Measurements from ENCODE around the gene GRK5. TPM values are rescaled to one million over a fixed set of nuclear protein-coding genes. Genes with fewer than 3 reads are reported as not detected.

GRK5 gene
- total RNA-seq, 3 donors from 2014 or later (not counting 1 experiment from before 2014, with no cell fraction given): 37.6 to 54.3 (median 47.9) TPM

DNA sequence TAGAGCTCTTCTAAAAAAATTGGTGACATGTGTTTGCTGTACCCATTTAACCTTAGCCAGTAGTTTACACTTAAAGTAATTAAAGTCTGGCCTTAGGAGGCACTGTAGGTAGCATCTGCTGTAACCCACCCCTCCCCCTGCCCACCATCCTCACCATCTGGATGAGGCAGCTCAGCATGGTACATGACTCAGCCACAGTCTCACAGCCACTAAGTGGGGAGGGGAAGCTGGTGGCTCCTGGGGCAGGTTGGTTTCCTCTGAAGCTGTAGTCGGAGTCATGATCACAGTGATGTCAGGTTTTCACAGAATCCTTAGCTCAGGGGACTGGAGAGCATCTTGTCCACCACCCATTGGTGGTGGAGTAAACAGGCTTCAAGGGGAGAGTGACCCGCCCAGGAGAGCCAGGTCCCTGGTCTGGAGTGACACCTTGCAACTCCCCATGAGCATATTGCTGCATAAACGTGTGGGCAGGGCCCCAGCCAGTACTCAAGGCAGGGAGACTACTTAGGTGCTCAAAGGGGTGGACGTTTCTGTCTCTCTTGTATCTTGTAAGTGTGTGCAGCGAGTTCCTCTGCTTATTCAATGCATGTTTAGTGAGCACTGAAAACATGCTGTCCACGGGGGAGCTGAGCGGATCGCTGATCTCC, 125.9 kb downstream of the GRK5 start:
- WGBS (ENCODE audit: insufficient coverage): 85% methylated on average over 8 of the region's 8 CpGs
- no peaks in the 10 kb centered on the region for H3K27me3 Mint-ChIP-seq (ENCODE audit: low read depth in 2 of 2)
- H3K9me3 ChIP-seq (ENCODE audit: control insufficient read depth, insufficient read depth, low read length): no peaks in the 10 kb centered on the region
- peaks cover 24 to 32% of the 10 kb centered on the region in 2 donors for H3K4me1 Mint-ChIP-seq
- no peaks in the 10 kb centered on the region for H3K36me3 Mint-ChIP-seq
- no peaks in the 10 kb centered on the region for H3K9me3 Mint-ChIP-seq
- H3K27ac ChIP-seq (ENCODE audit: low read length): no peak overlapping the region
- no peaks in the 10 kb centered on the region for H3K36me3 ChIP-seq (ENCODE audit: control insufficient read depth, insufficient read depth, low read length)
- peak overlapping the region in 1 of 2 donors; percentile 30 for H3K27ac Mint-ChIP-seq
- no peaks in the 10 kb centered on the region for H3K4me1 ChIP-seq (ENCODE audit: control insufficient read depth, insufficient read depth, low read length)
- no peak for TF ChIP-seq CTCF (IDR thresholded peaks at IDR 0.05)
- intact Hi-C loops (cut with micrococcal nuclease): no loop called here
- H3K4me3 ChIP-seq (ENCODE audit: low read length): no peak overlapping the region
- H3K4me3 Mint-ChIP-seq: no peak overlapping the region
- no peaks in the 10 kb centered on the region for H3K27me3 ChIP-seq (ENCODE audit: control insufficient read depth, insufficient read depth, low read length)
- ATAC-seq: peak; percentile 58 to 92 (median 88)
- peak in 1 of 2 donors; percentile 33 for DNase-seq

- no peak overlapping the region for H3K27ac ChIP-seq (ENCODE audit: low read length)
- no peaks in the 10 kb centered on the region for H3K36me3 ChIP-seq (ENCODE audit: control insufficient read depth, insufficient read depth, low read length)
- H3K4me3 ChIP-seq (ENCODE audit: low read length): no peak overlapping the region
- no peak for TF ChIP-seq CTCF (IDR thresholded peaks at IDR 0.05)
- ATAC-seq (no peak), DNase-seq (no peak)
- intact Hi-C loops (cut with micrococcal nuclease): no loop called here
- Mint-ChIP-seq H3K4me3 (no peak overlapping the region), H3K27ac (no peak overlapping the region), H3K27me3 (ENCODE audit: low read depth in 2 of 2) (no peaks in the 10 kb centered on the region), H3K4me1 (peaks cover 29 to 40% of the 10 kb centered on the region in 2 donors), H3K36me3 (no peaks in the 10 kb centered on the region), H3K9me3 (no peaks in the 10 kb centered on the region)
- no peaks in the 10 kb centered on the region for H3K9me3 ChIP-seq (ENCODE audit: control insufficient read depth, insufficient read depth, low read length)
- no peaks in the 10 kb centered on the region for H3K4me1 ChIP-seq (ENCODE audit: control insufficient read depth, insufficient read depth, low read length)
- WGBS (ENCODE audit: insufficient coverage): 94% methylated on average over 10 of the region's 10 CpGs
- no peaks in the 10 kb centered on the region for H3K27me3 ChIP-seq (ENCODE audit: control insufficient read depth, insufficient read depth, low read length)
Measured at GRCh38 chr10:119335671-119336353, 128.4 kb downstream of the GRK5 start.

DNA sequence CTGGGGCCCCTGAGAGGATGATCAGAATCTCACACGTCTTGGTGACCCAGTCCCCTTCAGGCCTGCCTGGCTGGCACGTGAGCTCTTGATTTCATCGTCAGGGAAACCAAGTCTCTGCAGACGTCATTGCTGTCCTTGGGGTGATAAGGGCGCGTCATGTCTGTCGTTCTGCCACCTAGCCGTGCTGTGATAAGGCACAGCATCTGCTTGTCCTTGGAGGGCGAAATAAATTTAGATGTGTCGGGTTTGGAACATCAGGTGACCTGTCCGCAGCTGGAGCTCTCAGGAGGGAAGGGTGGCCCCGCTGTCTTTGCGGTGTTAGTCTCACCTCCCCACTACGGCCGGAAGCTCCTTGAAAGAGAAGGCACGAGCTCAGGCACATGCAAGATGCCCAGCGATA, 129.2 kb downstream of the GRK5 start:
- no peak for ATAC-seq
- TF ChIP-seq CTCF (IDR thresholded peaks at IDR 0.05): no peak
- WGBS (ENCODE audit: insufficient coverage): 97% methylated on average over 17 of the region's 17 CpGs

More for the DNA sequence above, 129.2 kb downstream of the GRK5 start:
- no peak overlapping the region for H3K27ac ChIP-seq (ENCODE audit: low read length)
- DNase-seq: no peak
- no peaks in the 10 kb centered on the region for H3K36me3 ChIP-seq (ENCODE audit: control insufficient read depth, insufficient read depth, low read length)
- H3K4me3 ChIP-seq (ENCODE audit: low read length): no peak overlapping the region
- H3K9me3 ChIP-seq (ENCODE audit: control insufficient read depth, insufficient read depth, low read length): no peaks in the 10 kb centered on the region
- Mint-ChIP-seq H3K27ac (no peak overlapping the region), H3K36me3 (no peaks in the 10 kb centered on the region), H3K9me3 (no peaks in the 10 kb centered on the region), H3K4me1 (peaks cover 37 to 48% of the 10 kb centered on the region in 2 donors), H3K4me3 (no peak overlapping the region), H3K27me3 (ENCODE audit: low read depth in 2 of 2) (no peaks in the 10 kb centered on the region)
- peaks cover 6% of the 10 kb centered on the region for H3K4me1 ChIP-seq (ENCODE audit: control insufficient read depth, insufficient read depth, low read length)
- intact Hi-C loops (cut with micrococcal nuclease): no loop called here
- H3K27me3 ChIP-seq (ENCODE audit: control insufficient read depth, insufficient read depth, low read length): no peaks in the 10 kb centered on the region

Data from natural killer cell (primary cell).